GM19463 (cell line): ENCODE results near the gene MAGED2.
"Not testable (repeated sequence)": the region's sequence is repeated elsewhere in the genome, so short reads cannot be mapped to it uniquely, and the experiment has no call there.

Experiments
- ATAC-seq: cut with Tn5 transposase; IDR thresholded peaks from one replicate; pipeline ENCODE4 v1.9.1; 2021; ENCODE audit warnings: mild to moderate bottlenecking, moderate library complexity; ENCODE audit not compliant: unreplicated experiment

The MAGED2 gene

GRCh38 chrX:54818221-54818620 is 10.7 kb downstream of the MAGED2 start:
- no peak for ATAC-seq

- ATAC-seq: no peak
Observed at GRCh38 chrX:54819201-54819600, 11.7 kb downstream of the MAGED2 start.

GRCh38 chrX:54820737-54821136 is 13.2 kb downstream of the MAGED2 start:
- no peak for ATAC-seq

- ATAC-seq: no peak
Observed at GRCh38 chrX:54821310-54821709, 13.8 kb downstream of the MAGED2 start.

- ATAC-seq: no peak
Observed at GRCh38 chrX:54824195-54824594, 16.6 kb downstream of the MAGED2 start.

GRCh38 chrX:54824722-54825121 is 17.2 kb downstream of the MAGED2 start:
- ATAC-seq: no peak

GRCh38 chrX:54825716-54826438 is 18.3 kb downstream of the MAGED2 start:
- ATAC-seq: no peak

- ATAC-seq: no peak
Observed at GRCh38 chrX:54826598-54826997, 19.1 kb downstream of the MAGED2 start.

- ATAC-seq: no peak
Observed at GRCh38 chrX:54838583-54838982, 31.0 kb downstream of the MAGED2 start.

GRCh38 chrX:54841184-54841874 is 33.8 kb downstream of the MAGED2 start:
- not testable (repeated sequence) for ATAC-seq

GRCh38 chrX:54842607-54843006 is 35.1 kb downstream of the MAGED2 start:
- no peak for ATAC-seq

GRCh38 chrX:54843050-54843449 is 35.5 kb downstream of the MAGED2 start:
- no peak for ATAC-seq

- not testable (repeated sequence) for ATAC-seq
Observed at GRCh38 chrX:54847700-54848099, 40.2 kb downstream of the MAGED2 start.

GRCh38 chrX:54865208-54865607 is 57.7 kb downstream of the MAGED2 start:
- ATAC-seq: no peak
